ENCODE data around the gene ZBTB17.
"Not testable (repeated sequence)": the region's sequence is repeated elsewhere in the genome, so short reads cannot be mapped to it uniquely, and the experiment has no call there.

Gene ZBTB17

DNA sequence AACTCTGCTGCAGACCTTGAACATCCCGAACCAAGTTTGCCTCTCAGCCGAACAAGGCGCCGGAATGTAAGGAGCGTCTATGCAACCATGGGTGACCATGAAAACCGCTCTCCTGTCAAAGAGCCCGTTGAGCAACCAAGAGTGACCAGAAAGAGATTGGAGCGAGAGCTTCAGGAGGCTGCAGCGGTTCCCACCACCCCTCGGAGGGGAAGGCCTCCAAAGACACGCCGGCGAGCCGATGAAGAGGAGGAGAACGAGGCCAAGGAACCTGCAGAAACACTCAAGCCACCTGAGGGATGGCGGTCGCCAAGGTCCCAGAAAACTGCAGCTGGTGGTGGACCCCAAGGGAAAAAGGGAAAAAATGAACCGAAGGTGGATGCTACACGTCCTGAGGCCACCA, 44.0 kb downstream of the ZBTB17 start:
- no peak for DNase-seq

DNA sequence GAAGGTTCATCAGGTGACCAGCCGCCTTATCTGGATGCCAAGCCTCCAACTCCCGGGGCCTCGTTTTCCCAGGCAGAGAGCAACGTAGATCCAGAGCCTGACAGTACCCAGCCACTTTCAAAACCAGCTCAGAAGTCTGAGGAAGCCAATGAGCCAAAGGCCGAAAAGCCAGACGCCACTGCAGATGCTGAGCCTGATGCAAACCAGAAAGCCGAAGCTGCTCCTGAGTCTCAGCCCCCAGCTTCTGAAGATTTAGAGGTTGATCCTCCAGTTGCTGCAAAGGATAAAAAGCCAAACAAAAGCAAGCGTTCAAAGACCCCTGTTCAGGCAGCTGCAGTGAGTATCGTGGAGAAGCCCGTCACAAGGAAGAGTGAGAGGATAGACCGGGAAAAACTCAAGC, 44.5 kb downstream of the ZBTB17 start:
- no peak for DNase-seq

DNA sequence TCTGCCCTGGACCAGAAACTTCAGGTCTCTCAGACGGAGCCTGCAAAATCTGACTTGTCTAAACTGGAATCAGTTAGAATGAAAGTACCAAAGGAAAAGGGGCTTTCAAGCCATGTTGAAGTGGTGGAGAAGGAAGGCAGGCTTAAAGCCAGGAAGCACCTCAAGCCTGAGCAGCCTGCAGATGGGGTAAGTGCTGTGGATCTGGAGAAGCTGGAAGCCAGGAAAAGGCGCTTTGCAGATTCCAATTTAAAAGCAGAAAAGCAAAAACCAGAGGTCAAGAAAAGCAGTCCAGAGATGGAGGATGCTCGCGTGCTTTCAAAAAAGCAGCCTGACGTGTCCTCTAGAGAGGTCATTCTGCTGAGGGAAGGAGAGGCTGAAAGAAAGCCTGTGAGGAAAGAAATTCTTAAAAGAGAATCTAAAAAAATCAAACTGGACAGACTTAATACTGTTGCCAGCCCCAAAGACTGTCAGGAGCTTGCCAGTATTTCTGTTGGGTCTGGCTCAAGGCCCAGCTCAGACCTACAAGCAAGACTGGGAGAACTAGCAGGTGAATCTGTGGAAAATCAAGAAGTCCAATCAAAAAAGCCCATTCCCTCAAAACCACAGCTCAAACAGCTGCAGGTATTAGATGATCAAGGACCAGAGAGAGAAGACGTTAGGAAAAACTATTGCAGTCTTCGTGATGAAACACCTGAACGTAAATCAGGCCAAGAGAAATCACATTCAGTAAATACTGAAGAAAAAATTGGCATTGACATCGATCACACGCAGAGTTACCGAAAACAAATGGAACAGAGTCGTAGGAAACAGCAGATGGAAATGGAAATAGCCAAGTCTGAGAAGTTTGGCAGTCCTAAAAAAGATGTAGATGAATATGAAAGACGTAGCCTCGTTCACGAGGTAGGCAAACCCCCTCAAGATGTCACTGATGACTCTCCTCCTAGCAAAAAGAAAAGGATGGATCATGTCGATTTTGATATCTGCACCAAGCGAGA, 46.6 kb downstream of the ZBTB17 start:
- DNase-seq, result no peak

DNA sequence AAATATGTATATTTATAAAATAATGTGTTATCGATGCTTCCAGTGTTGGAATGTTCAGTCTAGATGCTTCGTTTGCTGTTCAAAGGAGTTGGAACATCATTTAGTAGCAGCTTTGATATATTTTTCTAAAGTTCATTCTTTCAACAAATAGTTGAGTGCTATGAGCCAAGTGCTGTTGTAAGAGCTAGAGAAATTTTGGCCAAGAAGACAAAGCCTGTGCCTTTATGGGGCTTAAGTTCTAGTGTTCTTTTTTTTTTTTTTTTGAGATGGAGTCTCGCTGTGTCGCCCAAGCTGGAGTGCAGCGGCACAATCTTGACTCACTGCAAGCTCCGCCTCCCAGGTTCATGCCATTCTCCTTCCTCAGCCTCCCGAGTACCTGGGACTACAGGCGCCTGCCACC, 49.5 kb downstream of the ZBTB17 start:
- not testable (repeated sequence) for DNase-seq

DNA sequence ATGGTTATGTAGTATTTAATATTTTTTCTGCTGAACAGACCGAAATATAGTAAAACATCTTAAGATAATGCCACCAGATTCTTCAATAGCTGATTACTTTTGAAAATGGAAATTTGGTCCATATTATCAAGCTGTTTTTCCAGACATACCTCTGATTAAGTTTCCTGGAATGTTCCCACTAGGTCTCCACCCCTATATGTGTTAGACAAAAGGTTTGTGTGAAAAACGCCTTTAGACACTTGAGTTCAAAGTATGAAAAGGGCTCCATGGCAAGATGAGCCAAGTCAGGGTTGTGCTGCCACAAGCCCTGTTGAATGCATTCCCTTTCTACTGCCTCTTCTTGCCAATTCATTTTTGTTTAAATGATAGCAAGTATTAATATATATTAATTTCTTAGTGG, 52.7 kb downstream of the ZBTB17 start:
- no peak for DNase-seq

DNA sequence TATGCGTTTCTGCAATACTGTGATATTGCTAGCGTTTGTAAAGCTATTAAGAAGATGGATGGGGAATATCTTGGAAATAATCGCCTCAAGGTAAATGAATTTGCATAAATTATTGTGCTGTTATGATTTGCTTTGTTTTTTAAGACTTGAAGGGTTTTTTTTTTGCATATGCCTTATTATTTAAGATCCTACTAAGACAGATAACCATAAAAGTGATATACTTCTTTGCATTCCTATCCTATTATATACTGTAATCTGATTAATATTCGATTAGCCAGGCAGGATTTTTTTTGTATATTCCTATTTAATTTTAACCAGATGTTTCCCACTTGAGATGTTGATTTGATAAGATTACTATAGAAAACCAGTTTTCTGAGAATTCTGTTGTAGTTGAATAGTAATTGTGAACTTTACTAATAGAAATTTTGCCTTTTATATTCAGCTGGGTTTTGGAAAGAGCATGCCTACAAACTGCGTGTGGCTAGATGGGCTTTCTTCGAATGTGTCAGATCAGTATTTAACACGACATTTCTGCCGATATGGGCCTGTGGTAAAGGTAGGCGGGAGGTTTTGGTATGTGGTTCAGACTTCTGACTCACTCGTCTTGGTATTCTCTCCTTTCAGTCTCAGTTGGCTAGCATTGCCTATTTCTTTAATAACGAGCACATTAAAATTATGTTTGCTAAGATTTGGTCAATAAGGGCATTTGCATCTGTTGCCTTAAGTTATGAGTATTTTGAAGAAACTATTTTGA, 56.8 kb downstream of the ZBTB17 start:
- DNase-seq, result no peak

DNA sequence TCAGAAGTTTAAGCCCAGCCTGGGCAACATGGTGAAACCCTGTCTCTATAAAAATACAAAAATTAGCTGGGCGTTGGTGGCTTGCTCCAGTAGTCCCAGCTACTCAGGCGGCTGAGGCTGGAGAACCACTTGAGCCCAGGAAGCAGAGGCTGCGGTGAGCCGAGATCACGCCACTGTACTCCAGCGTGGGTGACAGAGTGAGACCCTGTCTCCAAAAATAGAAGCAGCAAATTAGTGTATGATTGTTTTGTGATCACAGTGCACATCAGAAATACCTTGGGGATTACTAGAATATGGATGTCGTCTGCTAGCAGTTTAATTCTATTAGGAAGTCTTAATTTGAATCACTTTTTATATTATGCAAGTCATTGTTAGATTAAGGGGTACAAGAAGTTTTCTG, 59.0 kb downstream of the ZBTB17 start:
- DNase-seq, result no peak

DNA sequence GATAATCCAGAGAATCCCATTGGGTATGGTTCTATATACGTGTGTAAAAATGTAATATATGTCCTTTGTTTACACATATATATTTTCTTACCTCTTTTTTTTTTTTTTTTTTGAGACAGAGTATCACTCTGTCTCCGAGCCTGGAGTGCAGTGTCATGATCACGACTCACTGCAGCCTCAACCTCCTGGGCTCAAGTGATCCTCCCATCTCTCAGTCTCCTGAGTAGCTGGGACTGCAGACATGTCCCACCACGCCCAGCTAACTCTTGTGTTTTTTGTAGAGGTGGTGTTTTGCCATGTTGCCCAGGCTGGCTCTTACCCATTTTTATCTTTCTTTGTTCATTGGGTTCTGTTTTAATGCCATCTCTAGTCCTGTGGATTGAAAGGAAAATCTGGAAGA, 59.5 kb downstream of the ZBTB17 start:
- DNase-seq, result no peak

DNA sequence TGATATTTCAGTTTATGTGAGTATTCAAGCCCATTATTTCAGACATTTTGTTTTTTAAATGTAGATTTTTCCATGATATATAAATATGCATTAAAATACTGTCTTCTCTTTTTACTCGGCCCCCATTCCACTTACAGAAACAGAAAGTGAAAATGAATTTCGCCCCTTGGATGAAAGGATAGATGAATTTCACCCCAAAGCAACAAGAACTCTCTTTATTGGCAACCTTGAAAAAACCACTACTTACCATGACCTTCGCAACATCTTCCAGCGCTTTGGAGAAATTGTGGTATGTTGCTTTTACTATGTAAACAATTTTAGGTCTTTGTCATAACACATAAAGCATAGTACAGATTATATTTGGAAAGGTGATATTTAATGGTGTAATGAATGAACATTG, 59.9 kb downstream of the ZBTB17 start:
- DNase-seq, result no peak

DNA sequence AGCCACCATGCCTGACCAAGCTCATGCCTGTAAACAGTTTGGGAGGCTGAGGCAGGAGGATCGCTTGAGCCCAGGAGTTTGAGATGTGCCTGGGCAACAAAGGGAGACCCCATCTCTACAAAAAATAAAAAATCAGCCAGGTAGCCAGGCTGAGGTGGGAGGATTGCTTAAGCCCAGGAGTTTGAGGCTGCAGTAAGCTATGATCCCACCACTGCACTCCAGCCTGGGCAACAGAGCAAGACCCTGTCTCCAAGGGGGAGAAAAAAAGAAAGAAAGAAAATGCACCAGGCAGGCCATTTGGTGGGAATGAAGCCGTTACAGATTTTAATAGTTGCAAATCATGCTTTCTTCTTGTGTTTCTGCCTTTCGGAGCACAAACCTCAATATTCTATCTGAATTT, 62.3 kb downstream of the ZBTB17 start:
- DNase-seq, result not testable (repeated sequence)

DNA sequence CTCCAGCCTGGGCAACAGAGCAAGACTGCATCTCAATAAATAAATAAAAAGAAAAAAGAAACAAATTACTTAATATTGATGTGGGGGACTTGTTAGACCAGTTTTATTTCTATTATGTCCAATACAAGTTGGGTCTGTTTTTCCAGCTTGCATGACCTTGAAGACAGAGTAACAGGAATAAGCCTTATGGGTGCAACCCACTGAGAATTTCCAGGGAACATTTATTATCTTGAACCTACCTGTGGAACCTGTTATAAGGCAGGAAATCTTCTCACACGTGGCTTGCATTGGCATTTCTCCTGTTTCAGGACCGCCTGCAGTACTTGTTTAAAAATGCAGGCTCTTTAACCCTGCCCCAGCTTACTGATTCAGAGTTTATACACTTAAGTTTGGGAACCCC, 64.0 kb downstream of the ZBTB17 start:
- no peak for DNase-seq

DNA sequence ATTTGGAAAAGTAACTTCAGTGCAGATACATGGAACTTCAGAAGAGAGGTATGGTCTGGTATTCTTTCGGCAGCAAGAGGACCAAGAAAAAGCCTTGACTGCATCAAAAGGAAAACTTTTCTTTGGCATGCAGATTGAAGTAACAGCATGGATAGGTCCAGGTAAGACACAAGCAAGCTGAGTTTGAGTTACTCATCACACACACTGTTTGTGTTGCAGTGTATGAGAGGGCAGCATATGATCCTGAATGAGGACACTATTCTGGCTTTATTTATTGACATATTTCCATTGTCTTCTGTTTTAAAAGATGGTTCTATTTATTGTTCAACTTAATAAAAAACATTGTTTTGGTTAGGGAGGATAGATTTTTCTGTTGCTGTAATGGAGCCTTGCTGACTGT, 64.8 kb downstream of the ZBTB17 start:
- no peak for DNase-seq

DNA sequence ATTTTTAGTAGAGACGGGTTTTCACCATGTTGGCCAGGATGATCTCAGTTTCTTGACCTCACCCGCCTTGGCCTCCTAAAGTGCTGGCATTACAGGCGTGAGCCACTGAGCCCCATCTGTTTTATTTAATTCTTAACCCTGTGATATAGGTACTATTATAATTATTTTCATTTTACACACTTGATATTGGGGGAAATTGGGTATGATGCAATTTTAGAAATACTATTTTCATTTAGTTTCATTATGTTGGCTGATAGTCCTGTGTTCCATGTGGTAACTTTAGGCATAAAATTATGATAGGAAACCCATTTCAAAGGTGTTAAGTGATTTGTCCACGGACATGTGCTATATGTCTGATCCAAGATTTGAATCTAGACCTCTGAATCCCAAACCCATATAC, 67.3 kb downstream of the ZBTB17 start:
- DNase-seq, result no peak

DNA sequence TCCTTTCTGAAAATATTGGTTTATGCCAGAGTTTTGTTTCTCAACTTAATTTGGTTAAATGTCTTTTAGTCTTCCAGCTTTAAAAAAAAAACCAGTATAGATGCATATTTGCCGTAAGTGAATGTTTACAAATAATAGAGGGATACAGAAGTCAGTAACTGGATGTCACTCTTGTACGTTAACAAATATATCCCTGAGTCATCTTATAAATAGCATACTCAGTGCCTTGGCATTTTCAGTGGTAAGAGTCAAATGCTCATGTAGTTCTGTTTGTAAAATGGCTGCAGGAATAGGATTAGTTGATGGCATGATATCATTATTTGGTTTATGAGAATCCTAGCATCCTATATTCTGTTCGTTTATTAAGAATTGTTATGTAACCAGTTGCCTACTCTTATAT, 73.0 kb downstream of the ZBTB17 start:
- no peak for DNase-seq

DNA sequence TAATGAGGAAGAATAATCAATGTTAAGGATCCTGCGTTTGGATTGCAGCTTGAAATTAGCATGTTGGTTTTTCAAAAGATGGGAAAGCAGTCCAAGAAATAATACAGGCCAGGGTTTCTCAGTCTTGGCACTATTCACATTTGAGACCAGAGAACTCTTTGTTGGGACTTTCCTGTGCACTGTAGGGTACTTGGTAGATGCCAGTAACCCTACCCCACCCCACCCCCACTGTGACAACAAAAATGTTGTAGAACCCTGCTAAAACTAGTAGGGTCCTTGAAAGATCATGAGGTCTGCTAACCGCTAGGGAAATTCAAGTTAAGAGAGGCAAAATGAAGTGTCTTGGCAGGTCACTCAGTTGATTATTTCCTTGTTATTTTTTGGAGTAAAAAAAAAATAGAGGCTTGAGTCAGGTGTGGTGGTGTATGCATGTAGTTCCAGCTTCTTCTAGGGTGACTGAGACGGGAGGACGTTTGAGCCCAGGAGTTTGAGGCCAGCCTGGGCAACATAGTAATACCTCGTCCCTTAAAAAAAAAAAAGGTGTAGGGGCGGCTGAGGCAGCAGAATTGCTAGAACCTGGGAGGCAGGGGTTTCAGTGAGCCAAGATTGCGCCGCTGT, 75.1 kb downstream of the ZBTB17 start:
- no peak for DNase-seq

DNA sequence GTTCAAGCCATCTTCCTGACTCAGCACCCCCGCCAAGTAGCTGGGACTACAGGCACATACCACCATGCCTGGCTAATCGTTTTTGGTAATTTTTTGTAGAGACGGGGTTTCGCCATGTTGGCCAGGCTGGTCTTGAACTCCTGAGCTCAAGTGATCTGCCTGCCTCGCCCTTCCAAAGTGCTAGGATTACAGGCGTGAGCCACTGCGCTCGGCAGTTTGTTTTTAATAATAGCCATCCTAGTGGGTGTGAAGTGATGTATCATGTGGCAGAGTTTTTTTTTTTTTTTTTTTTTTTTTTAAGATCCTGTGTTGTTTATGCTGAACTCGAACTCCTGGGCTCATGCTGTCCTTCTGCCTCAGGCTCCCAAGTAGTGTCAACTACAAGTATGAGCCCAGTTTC, 76.6 kb downstream of the ZBTB17 start:
- no peak for DNase-seq

DNA sequence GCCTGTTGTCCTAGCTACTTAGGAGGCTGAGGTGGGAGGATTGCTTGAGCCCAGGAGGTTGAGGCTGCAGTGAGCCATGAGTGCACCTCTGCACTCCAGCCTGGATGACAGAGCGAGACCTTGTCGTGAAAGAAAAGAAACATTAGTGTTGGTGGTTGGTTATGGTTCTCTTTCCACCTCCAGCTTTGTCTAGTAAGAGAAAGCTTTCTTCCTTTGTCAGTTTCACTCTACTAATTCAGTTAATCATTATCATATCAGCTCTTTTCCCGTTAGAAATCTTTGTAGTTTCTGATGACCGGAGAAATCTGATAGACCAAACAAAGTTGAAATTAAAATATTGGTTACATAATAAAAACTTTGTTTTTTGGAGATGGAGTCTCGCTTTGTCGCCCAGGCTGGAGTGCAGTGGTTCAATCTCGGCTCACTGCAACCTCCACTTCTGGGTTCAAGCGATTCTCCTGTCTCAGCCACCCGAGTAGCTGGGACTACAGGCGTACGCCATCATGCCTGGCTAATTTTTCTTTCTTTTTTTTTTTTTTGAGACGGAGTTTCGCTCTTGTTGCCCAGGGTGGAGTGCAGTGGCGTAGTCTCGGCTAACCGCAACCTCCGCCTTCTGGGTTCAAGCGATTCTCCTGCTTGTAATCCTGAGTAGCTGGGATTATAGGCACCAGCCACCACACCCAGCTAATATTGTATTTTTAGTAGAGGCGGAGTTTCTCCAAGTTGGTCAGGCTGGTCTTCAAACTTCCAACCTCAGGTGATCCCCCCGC, 78.9 kb downstream of the ZBTB17 start:
- not testable (repeated sequence) for DNase-seq

DNA sequence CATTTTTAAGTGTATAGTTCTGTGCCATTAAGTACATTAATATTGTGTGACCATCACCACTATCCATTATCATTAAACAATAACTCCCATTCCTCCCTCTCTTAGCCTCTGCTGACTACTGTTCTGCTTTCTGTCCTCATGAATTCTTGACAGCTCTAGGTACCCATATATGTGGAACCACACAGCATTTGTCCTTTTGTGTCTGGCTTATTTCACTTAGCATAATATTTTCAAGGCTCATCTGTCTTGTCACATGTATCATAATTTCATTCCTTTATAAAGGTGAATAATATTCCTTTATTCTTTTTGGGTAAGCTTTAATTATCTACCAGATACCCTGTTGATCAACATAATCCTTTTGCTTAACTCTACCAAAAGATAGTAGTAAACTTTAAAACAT, 80.7 kb downstream of the ZBTB17 start:
- no peak for DNase-seq

DNA sequence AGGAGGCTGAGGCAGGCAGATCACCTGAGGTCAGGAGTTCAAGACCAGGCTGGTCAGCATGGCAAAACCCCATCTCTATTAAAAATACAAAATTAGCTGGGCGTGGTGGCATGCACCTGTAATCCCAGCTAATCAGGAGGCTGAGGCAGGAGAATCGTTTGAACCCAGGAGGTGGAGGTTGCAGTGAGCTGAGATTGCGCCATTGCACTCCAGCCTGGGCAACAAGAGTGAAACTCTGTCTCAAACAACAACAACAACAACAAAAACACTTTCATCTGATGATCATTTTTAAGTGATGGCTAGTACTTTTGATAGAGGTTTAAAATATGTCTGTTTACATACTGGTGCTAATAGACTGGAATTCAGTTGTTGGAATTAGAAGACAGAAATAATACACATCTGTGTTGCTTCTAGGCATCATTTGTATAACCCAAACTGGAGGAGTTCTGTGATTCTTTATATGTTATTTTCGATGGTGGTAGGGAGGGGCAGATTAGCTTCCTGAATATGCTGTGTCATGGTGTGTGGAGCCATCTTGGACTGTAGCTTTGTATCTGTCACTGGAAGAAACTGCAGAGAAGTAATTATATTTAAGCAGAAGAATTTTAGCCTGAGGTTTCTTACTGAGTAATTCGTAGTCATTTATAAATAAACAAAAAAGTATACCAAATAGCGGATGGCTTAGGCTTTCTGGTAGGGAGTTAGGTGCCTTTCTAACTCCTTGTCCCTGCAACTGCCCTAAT, 82.9 kb downstream of the ZBTB17 start:
- not testable (repeated sequence) for DNase-seq
